ENCODE measurements around the gene DYNC1LI2. TPM values are rescaled to one million over a fixed set of nuclear protein-coding genes. Genes with fewer than 3 reads are reported as not detected.

DYNC1LI2 gene
- total and polyA plus RNA-seq, 9 of the 15 experiments (the other 6 are each of a cell fraction or from before 2014, with no cell fraction given) = 5.1 to 48.9 (median 38.2) TPM

DNA sequence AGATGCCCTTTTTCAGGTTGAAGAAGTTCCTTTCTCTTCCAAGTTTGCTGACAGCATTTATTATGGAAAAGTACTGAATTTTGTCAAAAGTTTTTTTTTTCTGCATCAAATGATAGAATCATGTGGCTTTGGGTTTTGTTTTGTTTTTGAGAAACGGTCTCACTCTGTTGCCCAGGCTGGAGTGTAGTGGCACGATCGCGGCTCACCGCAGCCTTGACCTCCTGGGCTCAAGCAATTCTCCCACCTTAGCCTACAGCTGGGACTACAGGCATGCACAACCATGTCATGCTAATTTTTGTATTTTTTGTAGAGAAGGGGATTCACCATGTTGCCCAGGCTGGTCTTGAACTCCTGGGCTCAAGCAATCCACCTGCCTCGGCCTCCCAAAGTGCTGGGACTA is 62.1 kb downstream of the DYNC1LI2 start:
- peaks cover 6 to 9% of the 10 kb centered on the region in 2 experiments; a peak in 3 of 5 replicates for H3K4me1 ChIP-seq (replicated peaks in 1 of 2; ENCODE audit: control insufficient read depth in 2 of 2, insufficient read depth in 2 of 2, low read length in 2 of 2)
- no peak overlapping the region for H3K4me3 ChIP-seq
- H3K9me1 ChIP-seq (ENCODE audit: control insufficient read depth, insufficient read depth, low read length) = no peaks in the 10 kb centered on the region
- ChIA-PET CTCF (ENCODE audit: low intra/inter-chr PET ratio) (no interaction called here), POLR2A (no interaction called here)
- H4K20me1 ChIP-seq (replicated peaks; ENCODE audit: control insufficient read depth, insufficient read depth, low read length) = 0 out of 2 replicates have a peak, but pooled peaks cover 3% of the 10 kb centered on the region
- ATAC-seq (no peak), DNase-seq (ENCODE audit: extremely low read depth in 1 of 4, low spot score in 3 of 4) (no peak), FAIRE-seq (no peak)
- peaks cover 21% of the 10 kb centered on the region for H3K79me2 ChIP-seq (ENCODE audit: control insufficient read depth, insufficient read depth, low read length)
- in situ Hi-C loops (cut with MboI) (no loop called here), intact Hi-C loops (cut with micrococcal nuclease) (no loop called here)
- peaks cover 5% of the 10 kb centered on the region; the same call in 1 of the 3 replicates for H3K36me3 ChIP-seq (ENCODE audit: control insufficient read depth, insufficient read depth, low read length)
- no TSS peak for BruUV-seq (replicated peaks)
- H3K9me3 ChIP-seq (replicated peaks; ENCODE audit: control insufficient read depth, insufficient read depth, low read depth, low read length) = no peaks in the 10 kb centered on the region
- H3K27ac ChIP-seq (ENCODE audit: extremely low read depth, low read depth, low read length) = no peak overlapping the region
- TF ChIP-seq RUNX1 (IDR thresholded peaks at IDR 0.05; ENCODE audit: low read depth) (no peak), ADNP (tag; IDR thresholded peaks at IDR 0.05) (no peak), TAF1 (IDR thresholded peaks at IDR 0.05; ENCODE audit: control insufficient read depth, extremely low read depth, insufficient read depth, low read length, severe bottlenecking) (no peak), IFI16 (CRISPR knock-in tag; IDR thresholded peaks at IDR 0.05) (no peak), MCM5 (IDR thresholded peaks at IDR 0.05; ENCODE audit: low read depth) (no peak), ERF (CRISPR knock-in tag; IDR thresholded peaks at IDR 0.05) (no peak), ZFP30 (CRISPR knock-in tag; IDR thresholded peaks at IDR 0.05; ENCODE audit: borderline replicate concordance) (no peak), GTF2F1 (IDR thresholded peaks at IDR 0.05; ENCODE audit: low read depth, low read length) (no peak), TCF7 (IDR thresholded peaks at IDR 0.05; ENCODE audit: borderline replicate concordance) (no peak), LARP7 (IDR thresholded peaks at IDR 0.05) (no peak), ZBTB7A (IDR thresholded peaks at IDR 0.05; ENCODE audit: borderline replicate concordance, control insufficient read depth, low read depth, low read length) (no peak), TSC22D4 (tag; IDR thresholded peaks at IDR 0.05) (no peak), TAF7 (tag; IDR thresholded peaks at IDR 0.05) (no peak)
- TF ChIP-seq, protein P1, sequence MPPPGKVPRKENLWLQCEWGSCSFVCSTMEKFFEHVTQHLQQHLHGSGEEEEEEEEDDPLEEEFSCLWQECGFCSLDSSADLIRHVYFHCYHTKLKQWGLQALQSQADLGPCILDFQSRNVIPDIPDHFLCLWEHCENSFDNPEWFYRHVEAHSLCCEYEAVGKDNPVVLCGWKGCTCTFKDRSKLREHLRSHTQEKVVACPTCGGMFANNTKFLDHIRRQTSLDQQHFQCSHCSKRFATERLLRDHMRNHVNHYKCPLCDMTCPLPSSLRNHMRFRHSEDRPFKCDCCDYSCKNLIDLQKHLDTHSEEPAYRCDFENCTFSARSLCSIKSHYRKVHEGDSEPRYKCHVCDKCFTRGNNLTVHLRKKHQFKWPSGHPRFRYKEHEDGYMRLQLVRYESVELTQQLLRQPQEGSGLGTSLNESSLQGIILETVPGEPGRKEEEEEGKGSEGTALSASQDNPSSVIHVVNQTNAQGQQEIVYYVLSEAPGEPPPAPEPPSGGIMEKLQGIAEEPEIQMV (tag; conservative IDR thresholded peaks at IDR 0.05; ENCODE audit: low read depth) = no peak
- H2AFZ ChIP-seq (ENCODE audit: low read depth, low read length) = no peak overlapping the region
- no peak overlapping the region for H3K9ac ChIP-seq (ENCODE audit: insufficient read depth in 1 of 2, low read depth in 2 of 2, low read length in 2 of 2)
- no peaks in the 10 kb centered on the region for H3K27me3 ChIP-seq (ENCODE audit: control insufficient read depth in 2 of 2, insufficient read depth in 2 of 2, low read length in 2 of 2)
- no peak overlapping the region for H3K4me2 ChIP-seq (ENCODE audit: insufficient read depth, low read length)
- 85% methylated on average over 6 of the region's 6 CpGs for WGBS (ENCODE audit: insufficient coverage, low coverage, missing lambda C conversion rate)

Data from K562 (cell line).